GM21526 (cell line): ENCODE results near the gene MTMR4.
"Not testable (repeated sequence)": the region's sequence is repeated elsewhere in the genome, so short reads cannot be mapped to it uniquely, and the experiment has no call there.

Experiments used
- ATAC-seq: cut with Tn5 transposase; IDR thresholded peaks from one replicate; pipeline ENCODE4 v1.9.1; 2021; ENCODE audit warnings: moderate library complexity; ENCODE audit not compliant: unreplicated experiment, low FRiP score

The MTMR4 gene

GRCh38 chr17:58498177-58498828 lies 16.1 kb downstream of the MTMR4 start:
- no peak for ATAC-seq

- ATAC-seq = no peak
These were observed 20.9 kb downstream of the MTMR4 start for GRCh38 chr17:58493506-58493905.

- ATAC-seq = no peak
These were observed 22.0 kb downstream of the MTMR4 start for GRCh38 chr17:58492238-58493121.

GRCh38 chr17:58491510-58492045 lies 22.9 kb downstream of the MTMR4 start:
- ATAC-seq = no peak

GRCh38 chr17:58488428-58488890 lies 26.0 kb downstream of the MTMR4 start:
- no peak for ATAC-seq

- no peak for ATAC-seq
These were observed 26.6 kb downstream of the MTMR4 start, which contains the start of gene HSF5 for GRCh38 chr17:58487589-58488427. TSS of gene HSF5 (minus strand) at chr17:58488408. CDS start at chr17:58488274, 134 bp downstream.

GRCh38 chr17:58484600-58484999 lies 29.8 kb downstream of the MTMR4 start:
- no peak for ATAC-seq

- ATAC-seq = not testable (repeated sequence)
These were observed 32.6 kb downstream of the MTMR4 start for GRCh38 chr17:58481798-58482197.

- ATAC-seq = no peak
These were observed 34.3 kb downstream of the MTMR4 start for GRCh38 chr17:58480090-58480489.

GRCh38 chr17:58476812-58477211 lies 37.6 kb downstream of the MTMR4 start:
- no peak for ATAC-seq

GRCh38 chr17:58475985-58476384 lies 38.5 kb downstream of the MTMR4 start:
- no peak for ATAC-seq

GRCh38 chr17:58470356-58470755 lies 44.1 kb downstream of the MTMR4 start:
- no peak for ATAC-seq

- ATAC-seq = no peak
These were observed 45.5 kb downstream of the MTMR4 start for GRCh38 chr17:58468944-58469343.

GRCh38 chr17:58455491-58455890 lies 58.9 kb downstream of the MTMR4 start:
- no peak for ATAC-seq

GRCh38 chr17:58452738-58453137 lies 61.7 kb downstream of the MTMR4 start:
- no peak for ATAC-seq

GRCh38 chr17:58447039-58447975 lies 67.1 kb downstream of the MTMR4 start:
- ATAC-seq = no peak

- ATAC-seq = no peak
These were observed 68.4 kb downstream of the MTMR4 start for GRCh38 chr17:58446086-58446485.
